Inflammatory macrophage treated with lipopolysaccharide for 4 hours (primary cell): ENCODE results near the gene MUCL3.
"Not testable (repeated sequence)": the region's sequence is repeated elsewhere in the genome, so short reads cannot be mapped to it uniquely, and the experiment has no call there.

Source experiments
- DNase-seq: peaks from one replicate; pipeline ENCODE4 v3.0.0-alpha.2; 2020

Gene MUCL3

GRCh38 chr6:30988209-30988825 is 47.5 kb downstream of the MUCL3 start:
- DNase-seq: no peak

- peak; percentile 16 for DNase-seq
These were observed 49.8 kb downstream of the MUCL3 start for GRCh38 chr6:30990422-30991086.

GRCh38 chr6:30991891-30992290 is 51.1 kb downstream of the MUCL3 start:
- peak; percentile 13 for DNase-seq

- no peak for DNase-seq
These were observed 56.5 kb downstream of the MUCL3 start for GRCh38 chr6:30997301-30997700.

- DNase-seq: no peak
These were observed 58.0 kb downstream of the MUCL3 start for GRCh38 chr6:30998785-30999184.

- DNase-seq: not testable (repeated sequence)
These were observed 59.5 kb downstream of the MUCL3 start for GRCh38 chr6:31000067-31000860.

- DNase-seq: no peak
These were observed 60.6 kb downstream of the MUCL3 start for GRCh38 chr6:31001281-31001888.

- no peak for DNase-seq
These were observed 61.7 kb downstream of the MUCL3 start for GRCh38 chr6:31002471-31002870.
